Fibroblast of skin of back (primary cell): Measurements from ENCODE around the gene GVQW3.
"Not testable (repeated sequence)": the region's sequence is repeated elsewhere in the genome, so short reads cannot be mapped to it uniquely, and the experiment has no call there.

Experiments
- DNase-seq: peaks from one replicate; pipeline ENCODE4 v3.0.0-alpha.2; 2013

GVQW3 gene

DNA sequence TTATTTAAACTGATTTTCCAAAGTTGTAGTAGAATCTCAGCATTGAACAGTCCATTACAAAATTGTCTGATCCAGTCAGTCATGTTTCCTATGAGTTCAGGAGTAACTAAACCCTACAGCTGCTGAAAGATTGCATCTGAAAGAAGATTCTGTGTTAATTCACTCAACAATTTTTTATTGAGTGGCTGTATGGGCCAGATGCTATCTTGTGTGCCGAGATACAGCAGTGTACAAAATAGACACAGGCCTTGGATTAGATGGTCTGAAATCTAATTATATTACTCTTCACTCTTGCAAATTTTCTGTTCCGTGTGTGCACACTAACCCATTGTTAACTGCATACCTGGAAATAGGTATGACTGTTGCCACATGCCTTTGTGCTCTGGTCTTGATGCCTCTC lies 7.3 kb downstream of the GVQW3 start:
- DNase-seq = no peak

DNA sequence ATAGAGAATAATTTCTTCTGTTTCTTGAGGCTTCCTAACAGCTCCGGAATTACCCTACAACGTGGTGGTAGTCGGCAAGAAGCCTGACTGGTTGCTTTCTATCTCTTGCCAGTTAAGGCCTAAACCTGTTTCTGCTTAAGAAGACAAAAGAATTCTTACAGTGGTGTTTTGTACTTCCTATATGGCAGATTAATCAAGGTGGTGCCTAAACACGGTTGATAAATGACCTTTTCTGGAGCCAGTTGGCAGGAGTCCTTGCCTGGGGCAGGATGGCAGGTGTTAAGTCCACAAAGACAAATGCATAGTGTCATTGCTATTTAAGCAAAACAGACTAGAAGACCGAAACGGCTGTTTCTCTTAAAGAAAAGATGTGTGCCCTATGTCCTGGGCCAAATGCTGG lies 9.9 kb downstream of the GVQW3 start:
- DNase-seq = no peak

DNA sequence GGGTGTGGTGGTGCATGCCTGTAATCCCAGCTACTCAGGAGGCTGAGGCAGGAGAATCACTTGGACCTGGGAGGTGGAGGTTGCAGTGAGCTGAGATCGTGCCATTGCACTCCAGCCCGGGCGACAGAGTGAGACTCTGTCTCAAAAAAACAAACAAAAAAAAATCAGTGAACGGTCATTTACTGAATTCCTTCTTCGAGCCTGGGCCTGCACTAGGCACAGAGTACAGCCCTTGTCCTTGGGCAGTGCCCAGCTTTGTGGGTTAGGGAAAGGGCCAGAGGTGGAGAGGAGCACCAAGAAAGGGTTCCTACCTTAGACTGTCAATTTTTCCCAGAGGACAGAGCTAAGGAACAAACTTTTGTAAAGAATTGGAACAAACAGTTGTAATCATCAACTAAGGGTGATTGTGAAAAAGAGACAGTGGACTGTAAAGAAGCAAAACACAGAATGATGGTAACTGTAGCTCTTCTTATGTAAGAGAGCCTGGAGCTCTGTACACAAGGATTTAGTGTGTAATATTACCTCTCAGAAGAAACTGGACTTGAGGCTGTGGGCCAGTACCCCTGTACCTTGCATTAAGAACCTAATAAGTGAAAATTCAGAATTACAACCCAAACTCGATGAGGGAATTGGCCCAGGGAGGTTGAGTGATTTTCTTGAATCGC lies 10.8 kb downstream of the GVQW3 start:
- DNase-seq = no peak

DNA sequence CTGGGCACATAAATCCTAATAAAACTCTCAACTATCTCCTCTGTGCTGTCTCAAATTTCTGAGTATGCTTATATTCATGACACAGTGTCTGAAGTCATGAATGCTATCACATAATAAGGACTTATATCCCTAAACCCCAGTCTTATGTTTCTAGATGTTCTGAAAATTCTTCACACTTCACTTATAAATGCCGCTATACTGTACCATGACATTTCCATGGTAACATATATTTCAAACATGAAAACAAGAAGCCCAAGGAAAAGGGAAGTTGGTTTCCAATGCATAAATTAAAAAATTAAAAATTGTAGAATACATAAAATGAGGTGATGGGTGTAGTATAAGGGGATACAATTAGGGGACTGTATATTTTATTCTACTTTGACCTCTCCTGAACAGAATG lies 11.7 kb downstream of the GVQW3 start:
- DNase-seq = no peak

DNA sequence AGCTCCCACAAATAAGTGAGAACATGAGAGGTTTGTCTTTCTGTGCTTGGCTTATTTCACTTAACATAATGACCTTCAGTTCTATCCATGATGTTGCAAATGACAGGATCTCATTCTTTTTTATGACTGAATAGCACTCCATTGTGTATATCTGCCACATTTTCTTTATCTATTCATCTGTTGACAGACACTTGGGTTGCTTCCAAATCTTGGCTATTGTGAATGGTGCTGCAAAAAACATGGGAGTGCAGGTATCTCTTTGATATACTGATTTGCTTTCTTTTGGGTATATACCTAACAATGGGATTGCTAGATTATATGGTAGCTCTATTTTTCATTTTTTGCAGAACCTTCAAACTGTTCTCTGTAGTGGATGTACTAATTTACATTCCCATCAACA lies 13.3 kb downstream of the GVQW3 start:
- no peak for DNase-seq

DNA sequence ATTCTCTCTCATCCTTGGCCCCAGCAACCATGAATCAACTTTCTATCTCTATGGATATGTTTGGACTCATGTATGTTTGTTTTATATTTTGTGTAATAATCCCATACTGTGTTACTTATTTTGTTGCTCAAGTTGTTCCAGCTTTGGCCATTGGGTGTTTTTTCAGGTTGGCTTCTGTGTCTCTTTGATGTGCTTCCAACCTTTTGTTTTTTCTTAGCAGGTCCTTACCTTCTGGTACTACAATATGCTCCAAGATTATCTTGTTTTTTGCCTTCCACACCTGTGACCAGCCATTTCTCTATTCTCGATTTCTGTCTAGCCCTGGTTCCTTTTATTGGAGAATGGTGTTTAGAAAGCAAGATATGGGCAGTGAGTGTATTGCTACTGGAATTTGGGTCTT lies 14.2 kb downstream of the GVQW3 start:
- DNase-seq = no peak

DNA sequence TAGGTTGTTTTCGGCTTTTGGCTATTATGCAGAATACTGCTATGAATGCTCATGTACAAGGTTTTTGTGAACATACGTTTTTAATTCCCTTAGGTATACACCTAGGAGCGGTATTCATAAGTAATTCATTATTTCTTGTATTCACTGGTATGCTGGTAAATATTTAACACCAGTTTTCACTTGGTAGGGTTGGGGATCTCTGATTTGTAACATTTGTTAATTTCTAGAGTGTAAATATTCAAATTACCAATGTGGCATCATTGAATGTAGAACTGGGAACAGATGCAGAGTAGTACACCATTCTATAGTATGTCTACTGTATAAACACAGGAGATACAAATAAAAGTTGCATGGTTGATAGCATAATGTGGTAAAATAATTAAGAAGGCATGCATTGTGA lies 16.3 kb downstream of the GVQW3 start:
- DNase-seq = no peak

DNA sequence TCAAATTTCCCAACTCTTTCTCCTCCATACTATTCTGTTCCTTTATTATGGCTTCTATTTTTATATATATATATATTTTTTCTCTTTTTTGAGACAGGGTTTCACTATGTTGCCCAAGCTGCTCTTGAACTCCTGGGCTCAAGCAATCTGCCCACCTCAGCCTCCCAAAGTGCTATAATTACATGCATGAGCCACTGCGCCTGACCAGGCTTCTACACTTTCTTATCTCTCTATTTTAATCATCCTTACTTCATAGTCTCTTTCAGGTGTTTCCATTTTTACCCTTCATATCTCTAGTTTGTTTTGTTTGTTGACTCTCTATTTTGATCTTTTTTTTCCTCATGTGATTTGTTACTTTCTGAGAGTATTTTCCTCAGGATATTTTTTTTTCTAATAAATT lies 19.8 kb downstream of the GVQW3 start:
- no peak for DNase-seq

DNA sequence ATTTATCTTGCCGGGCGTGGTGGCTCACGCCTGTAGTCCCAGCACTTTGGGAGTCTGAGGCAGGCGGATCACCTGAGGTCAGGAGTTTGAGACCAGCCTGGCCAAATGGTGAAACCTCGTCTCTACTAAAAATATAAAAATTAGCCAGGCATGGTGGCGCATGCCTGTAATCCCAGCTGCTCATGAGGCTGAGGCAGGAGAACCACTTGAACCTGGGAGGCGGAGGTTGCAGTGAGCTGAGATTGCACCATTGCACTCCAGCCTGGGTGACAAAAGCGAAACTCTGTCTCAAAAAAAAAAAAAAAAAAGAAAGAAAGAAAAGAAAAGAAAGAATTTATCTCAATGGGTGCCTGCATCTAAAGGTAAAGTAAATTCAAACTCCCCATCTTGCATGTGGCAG lies 20.4 kb downstream of the GVQW3 start:
- not testable (repeated sequence) for DNase-seq

DNA sequence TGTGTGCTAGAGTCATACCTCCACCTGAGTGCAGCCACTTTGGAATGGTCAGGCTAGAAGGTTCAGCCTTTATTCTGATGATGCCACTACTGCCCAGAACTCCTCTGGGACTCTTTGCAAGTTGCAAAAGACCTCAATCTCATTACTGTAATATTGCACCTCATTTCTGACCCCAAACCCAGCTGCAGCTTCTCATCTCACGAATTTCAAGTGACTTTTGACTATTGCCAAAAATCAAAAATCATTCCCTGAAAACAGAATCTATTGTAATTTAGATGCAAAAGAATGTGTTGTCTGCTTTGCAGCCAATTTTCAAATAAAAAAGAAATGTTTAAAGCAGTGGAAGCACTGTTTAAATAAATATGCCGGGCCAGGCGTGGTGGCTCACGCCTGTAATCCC lies 25.2 kb downstream of the GVQW3 start:
- no peak for DNase-seq

DNA sequence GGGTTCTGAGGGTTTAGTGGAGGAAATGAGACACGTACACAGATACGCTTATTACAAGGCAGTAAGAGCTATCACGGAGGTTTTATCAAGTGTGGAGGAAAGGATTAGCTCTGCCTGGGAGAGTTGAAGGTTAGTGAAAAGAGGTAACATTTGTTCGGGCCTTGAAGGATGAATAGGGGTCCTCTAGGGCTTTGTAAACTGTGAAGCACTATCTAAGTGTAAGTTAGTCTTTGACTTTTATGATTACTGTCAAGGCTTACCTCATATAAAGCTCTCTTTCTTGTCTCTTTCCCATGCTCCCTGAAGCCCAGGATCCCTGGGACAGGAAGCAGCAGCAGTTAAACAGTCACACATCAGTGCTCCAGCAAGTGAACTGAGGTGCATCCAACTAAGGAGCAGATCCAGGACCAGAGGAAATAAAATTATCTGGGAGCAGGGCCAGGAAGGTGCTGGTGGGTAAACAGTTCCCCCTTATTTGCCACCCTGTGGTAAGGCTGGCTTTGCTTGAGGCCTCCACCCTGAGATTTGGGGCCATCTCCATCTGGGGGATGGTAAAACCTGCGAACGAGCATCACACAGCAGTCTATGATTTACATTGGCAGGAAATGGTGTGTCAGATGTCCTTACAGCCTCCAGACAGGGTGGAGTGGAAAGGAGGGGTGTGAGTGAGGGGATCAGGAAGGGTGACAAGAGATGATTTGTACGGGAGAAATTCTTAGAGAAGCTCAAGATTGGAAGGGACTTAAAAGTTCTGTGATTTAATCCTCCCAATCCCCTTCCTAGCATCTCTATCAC lies 27.2 kb downstream of the GVQW3 start:
- no peak for DNase-seq

DNA sequence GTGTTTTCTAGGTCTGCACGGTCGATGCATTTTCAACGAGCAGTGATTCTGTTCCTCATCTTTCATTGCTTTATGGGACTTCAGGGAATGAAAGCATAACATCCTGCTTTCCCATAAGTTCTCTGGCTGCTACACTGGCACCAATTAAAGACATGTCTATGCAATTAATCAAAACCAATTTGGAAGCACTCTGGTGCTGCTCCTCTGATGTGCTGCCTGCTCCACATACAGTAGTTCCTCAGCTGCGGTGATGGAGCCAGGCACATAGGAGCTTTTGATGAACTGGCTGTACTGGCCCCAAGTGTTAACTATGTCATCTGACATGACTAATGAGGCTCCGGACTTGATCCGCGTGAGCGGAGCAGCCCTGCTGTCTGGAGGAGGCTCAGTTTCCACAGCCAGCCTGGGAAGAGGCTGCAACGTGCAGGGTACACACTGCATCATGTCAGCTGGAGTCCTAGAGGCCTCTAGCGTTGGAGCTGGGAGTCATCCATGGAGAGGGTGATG lies 29.8 kb downstream of the GVQW3 start:
- DNase-seq = peak; percentile 5

DNA sequence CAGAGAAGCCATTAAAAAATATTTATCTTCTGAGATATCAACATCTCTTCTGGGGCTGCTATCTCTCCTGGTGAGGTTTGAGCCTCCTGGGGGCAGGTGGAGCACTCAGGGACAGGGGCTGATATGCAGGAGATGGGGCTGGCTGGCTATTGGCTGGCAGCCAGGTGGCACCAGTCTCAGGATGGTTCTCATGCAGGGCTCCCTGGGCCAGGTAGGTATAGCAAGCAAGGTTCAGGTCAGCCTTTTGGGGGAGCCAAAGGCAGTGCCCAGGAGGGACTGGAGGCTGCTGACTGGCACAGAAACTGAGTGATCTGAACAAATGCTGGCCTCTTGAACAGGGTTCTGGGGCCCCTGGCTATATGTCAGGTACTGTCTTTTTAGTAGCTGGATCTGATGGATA lies 34.0 kb downstream of the GVQW3 start:
- no peak for DNase-seq

DNA sequence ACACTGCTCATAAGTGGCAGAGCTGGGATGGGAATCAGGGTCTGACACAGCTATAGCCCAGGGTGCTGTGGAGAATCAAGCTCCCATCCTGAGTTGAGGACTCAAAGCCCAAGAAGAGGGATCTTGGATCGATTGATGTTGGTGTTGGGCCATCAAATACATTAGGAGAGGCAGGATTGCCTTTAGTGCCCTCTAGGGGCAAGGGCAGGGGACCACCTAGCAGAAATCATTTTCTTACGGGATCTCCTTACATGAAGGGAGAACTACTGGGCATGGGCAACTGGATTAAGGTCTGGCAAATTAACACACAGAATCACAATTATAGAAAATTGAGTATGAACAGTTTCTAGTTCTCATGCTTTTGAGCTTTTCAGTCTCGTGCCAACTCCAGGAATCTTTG lies 38.8 kb downstream of the GVQW3 start:
- no peak for DNase-seq

DNA sequence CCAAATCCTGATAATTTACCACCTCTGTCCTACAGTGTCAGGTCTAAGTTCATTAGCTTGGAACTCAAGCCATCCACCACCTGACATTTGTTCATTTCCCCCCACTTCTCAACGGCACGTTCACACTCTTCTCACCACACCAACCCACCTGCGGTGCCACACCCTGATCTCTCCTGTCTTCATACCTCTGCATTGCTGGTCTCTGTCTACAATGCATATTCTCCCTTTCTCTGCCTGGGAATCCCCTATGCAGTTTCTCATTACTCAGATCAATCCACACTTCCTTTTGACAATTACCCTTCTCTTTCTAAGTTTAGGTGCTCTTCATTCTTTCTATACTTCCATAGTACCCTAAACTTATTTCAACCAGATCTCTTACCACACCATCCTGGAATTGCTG lies 43.3 kb downstream of the GVQW3 start:
- no peak for DNase-seq

DNA sequence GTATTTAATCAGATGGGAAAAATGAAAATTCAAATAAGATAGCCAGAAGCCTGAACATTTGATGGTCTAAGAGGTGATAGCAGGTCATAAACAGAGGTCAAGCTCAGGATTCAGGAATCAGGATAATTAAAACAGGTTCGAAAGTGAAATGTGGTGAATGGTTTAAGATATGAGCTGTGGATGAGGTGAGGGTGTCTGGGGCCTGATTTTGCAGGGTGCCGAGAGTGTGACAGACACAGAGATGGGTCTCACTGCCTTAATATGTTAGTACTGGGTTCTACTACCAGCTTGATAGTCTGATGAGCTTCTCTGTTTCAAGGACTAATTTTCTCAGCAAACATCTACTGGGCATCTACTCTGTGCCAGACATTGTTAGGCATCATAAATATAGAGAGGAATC lies 43.8 kb downstream of the GVQW3 start:
- no peak for DNase-seq

DNA sequence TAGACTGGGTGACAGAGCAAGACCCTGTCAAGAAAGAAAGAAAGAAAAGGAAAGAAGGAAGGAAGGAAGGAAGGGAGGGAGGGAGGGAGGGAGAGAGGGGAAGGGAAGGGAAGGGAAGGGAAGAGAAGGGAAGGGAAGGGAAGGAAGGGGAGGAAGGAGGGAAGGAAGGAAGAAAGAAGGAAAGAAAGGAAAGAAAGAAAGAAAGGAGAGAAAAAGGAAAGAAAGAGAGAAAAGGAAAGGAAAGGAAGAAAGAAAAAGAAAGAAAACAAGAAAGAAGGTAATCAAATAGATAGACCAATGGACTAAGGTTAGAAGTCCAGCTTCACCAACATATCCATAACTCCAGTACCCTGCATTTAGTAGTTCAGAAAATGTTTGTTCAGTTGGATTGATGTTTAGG lies 45.5 kb downstream of the GVQW3 start:
- no peak for DNase-seq

DNA sequence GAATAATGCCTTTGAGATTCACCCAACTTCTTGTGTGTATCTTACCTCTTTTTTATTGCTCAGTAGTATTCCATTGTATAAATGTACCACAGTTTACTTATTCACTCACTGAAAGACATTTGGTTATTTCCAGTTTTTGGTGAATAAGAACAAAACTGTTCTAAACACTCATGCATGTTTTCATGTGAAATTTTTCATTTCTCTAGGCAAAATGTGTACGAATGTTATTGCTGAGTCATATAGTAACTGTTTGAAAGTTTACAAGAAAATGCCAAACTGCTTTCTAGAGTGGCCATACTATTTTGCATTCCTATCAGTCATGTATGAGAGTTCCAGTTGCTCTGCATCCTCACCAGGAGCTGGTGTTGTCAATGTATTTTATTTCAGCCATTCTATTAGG lies 54.9 kb downstream of the GVQW3 start:
- DNase-seq = peak; percentile 6

DNA sequence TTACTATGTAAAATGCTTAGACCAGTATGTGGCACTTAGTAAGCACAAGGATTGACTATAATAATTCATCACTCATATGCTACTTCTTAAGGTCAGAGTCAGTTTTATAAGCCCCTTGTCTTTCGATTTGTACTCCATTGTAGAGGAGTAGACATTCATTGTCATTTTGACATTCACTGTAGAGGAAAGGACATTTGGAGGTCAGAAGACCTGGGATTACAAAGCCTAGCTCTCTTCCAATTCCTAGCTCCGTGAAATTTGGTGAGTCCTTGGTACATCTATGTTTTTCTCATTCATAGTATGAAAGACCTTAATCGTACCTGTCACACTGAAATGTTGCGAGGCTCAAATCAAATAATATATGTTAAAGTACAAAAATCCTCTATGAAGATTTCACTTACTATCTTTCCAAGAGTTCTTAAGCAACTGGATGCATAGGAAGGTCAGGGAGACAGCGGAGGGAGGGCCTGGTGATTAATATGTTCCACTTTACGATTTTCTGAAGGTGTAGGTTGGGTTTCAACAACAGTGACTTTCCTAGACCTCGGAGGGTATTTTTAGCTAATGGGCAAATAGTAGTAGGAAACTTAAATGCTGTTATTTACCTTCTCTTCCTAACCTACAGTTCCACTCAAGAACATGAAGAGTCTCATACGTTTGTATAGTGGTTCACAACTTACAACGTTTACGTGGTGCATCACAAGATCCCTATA lies 62.3 kb downstream of the GVQW3 start:
- DNase-seq = no peak

DNA sequence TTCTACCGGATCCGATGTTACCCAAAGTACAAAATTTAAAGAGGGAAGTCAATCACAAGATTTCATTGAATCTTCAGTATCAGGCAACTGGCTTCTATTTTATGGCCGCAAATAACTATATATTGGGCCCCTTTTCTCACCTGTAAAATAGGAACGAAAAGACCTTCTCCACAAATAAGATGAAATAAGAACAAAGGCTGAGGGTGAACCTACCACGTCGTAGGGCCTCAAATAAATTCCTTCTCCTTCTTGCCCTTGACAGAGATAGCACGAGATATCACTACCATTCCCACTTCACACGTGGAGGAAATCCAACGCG lies 62.9 kb downstream of the GVQW3 start:
- no peak for DNase-seq

DNA sequence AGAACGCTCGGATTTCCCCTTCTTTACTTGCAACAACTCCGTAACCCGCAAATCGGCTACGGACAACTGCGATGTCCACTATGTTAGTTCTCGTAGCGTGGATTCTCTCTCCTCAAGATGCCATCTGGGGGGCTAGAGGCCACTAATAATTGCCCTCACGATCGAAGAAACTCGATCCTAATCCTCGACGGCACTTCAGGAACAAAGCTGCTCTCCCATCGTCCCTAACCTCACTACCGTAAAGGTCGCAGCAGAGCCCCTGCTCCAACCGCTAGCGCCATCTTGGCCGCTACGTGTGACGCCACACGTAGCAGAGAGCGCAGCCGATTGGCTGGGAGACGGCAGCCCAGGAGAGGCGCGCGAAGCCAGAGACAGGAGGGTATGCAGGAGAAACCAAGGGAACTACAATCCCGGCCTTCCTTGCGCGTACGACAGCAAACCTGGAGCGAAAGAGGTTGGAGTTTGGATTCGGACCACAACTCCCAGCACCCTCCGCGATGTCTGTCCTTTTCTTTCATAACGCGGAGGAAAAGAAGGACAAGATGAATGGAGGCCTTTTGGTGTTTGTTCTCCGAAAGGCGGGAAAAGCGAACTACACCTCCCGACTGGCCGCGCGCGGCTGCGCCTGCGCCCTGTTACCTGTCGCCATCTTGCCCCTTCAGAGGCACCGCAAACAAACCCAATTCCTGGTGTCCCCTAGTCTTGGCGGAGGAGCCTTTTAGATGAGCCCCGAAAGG lies 63.4 kb downstream of the GVQW3 start, which contains the start of gene EMSY:
EMSY (plus strand) TSS at position 635 of the 737 bp plus-strand sequence. CDS start 1,921 bp downstream, outside the sequence.
- DNase-seq = peak; percentile 100

DNA sequence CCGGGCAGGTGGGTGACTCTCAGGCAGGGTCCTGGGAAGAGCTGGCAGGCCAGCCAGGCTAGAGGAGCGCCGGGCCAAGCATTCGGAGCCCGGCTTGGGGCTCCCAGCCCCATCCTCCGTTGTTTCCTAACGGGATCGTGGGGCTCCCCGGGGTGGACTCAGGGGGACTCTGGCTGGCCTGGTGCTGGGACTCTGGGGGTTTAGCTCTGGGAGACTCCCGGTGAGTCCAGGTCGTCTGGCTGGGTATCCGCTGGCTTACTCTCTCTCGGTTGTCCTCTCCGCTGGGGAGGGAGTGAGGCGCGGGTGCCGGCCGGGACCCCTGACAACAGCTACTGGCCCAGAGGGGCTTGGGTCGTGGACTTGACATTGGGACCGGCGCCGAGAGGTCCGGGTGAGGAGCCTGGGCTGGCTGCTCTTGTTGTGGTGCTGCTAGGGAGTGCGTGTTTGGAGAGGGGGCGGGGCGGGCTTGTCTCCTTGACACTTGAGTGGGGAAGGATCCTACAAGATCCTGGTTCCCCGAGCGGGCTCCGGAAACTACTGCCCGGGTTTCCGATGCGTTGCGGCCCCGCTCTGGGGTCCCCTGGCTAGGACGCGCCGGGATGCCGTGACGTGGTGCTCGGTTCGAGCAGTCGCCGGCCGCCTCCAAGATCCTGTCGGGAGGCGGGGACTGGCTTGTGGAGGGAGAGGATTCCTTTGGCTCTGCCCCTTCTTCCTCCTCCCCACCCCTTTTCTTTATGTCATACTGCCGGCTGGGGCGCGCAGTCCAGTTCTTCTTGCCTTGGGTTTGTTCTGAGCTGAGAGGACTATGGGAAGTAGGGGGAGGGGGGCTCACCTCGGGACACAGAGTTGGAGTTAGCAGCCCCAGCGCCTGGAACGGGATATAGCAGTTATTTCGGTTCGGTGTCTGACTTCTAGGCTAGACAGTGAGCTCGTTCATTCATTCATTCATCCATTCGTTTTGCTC lies 64.3 kb downstream of the GVQW3 start:
- DNase-seq = peak; percentile 90
